Vagina (tissue), 2 donors: Measurements from ENCODE around the gene MARCKS. TPM values are rescaled to one million over a fixed set of nuclear protein-coding genes. Genes with fewer than 3 reads are reported as not detected.

Experiments used
- DNase-seq, 2 donors: peaks; one replicate each; pipeline ENCODE4 v3.0.0-alpha.2; 2017; ENCODE audit errors: extremely low spot score in 2 of 2
- H3K27ac ChIP-seq: fragments of 200-600 bp; sonication (generic); one replicate; pipeline ENCODE4 v1.5.1; 2019
- H3K27me3 ChIP-seq: fragments of 200-600 bp; sonication (generic); one replicate; pipeline ENCODE4 v1.5.1; 2019
- H3K36me3 ChIP-seq, 2 donors: fragments of 200-600 bp; sonication (generic); one replicate each; pipeline ENCODE4 v1.5.1; 2017 to 2019
- H3K4me1 ChIP-seq: fragments of 200-600 bp; sonication (generic); one replicate; pipeline ENCODE4 v1.5.1; 2019
- H3K4me3 ChIP-seq, 2 donors: fragments of 200-600 bp; sonication (generic); 1 replicate in 1 of 2; 2 replicates in 1 of 2; pipeline ENCODE4 v1.5.1; 2016 to 2019
- H3K9me3 ChIP-seq: fragments of 200-600 bp; sonication (generic); one replicate; pipeline ENCODE4 v1.5.1; 2019
- CTCF ChIP-seq, 3 experiments: fragments of 450-650 bp in 2 of 3; fragments of 200-600 bp in 1 of 3; sonication (generic) in 1 of 3; IDR thresholded peaks; one replicate each; pipeline ENCODE4 v1.5.1; 2017 to 2019; ENCODE audit warnings: antibody characterized with exemption in 3 of 3, mild to moderate bottlenecking in 2 of 3, moderate library complexity in 2 of 3
- POLR2A ChIP-seq, 2 donors: fragments of 450-650 bp; IDR thresholded peaks; one replicate each; pipeline ENCODE4 v1.6.1; 2017; ENCODE audit warnings: antibody characterized with exemption in 2 of 2, mild to moderate bottlenecking in 2 of 2, moderate library complexity in 2 of 2
- POLR2AphosphoS5 ChIP-seq, 2 donors: sonication (generic); formaldehyde crosslinking; IDR thresholded peaks; one replicate each; pipeline ENCODE4 v1.9.0; 2017; ENCODE audit warnings: antibody characterized with exemption in 2 of 2, mild to moderate bottlenecking in 2 of 2, low read depth in 1 of 2; ENCODE audit not compliant: insufficient read depth in 1 of 2
- intact Hi-C: fragments of 100-400 bp; cut with DNase I; formaldehyde crosslinking; loops from one replicate; pipeline ENCODE4 v1.15.1; 2023
- total RNA-seq: library from RNA; depleted of rRNA; stranded (reverse); fragments of >200 nt; gene quantifications from one replicate; pipeline ENCODE4 v1.2.3, GENCODE V29; 2016

The MARCKS gene
- total RNA-seq, 1 donor from 2014 or later, result 46.4 TPM

GRCh38 chr6:113859349-113860180, 2.4 kb downstream of the MARCKS start:
- peak overlapping the region; percentile 72 to 79 for H3K4me3 ChIP-seq
- H3K27me3 ChIP-seq, result no peaks in the 10 kb centered on the region
- peak overlapping the region; percentile 96 for H3K27ac ChIP-seq
- intact Hi-C loops, result no loop called here
- peaks cover 20% of the 10 kb centered on the region for H3K4me1 ChIP-seq
- DNase-seq, result no peak
- TF ChIP-seq POLR2A (IDR thresholded peaks at IDR 0.05), result no peak
- peak in 1 of 2 donors; percentile 46 for TF ChIP-seq POLR2AphosphoS5 (IDR thresholded peaks at IDR 0.05; ENCODE audit: insufficient read depth in 1 of 2, low read depth in 1 of 2)
- no peak for TF ChIP-seq CTCF (IDR thresholded peaks at IDR 0.05)
- no peaks in the 10 kb centered on the region for H3K9me3 ChIP-seq
- H3K36me3 ChIP-seq, result no peaks in the 10 kb centered on the region

DNA sequence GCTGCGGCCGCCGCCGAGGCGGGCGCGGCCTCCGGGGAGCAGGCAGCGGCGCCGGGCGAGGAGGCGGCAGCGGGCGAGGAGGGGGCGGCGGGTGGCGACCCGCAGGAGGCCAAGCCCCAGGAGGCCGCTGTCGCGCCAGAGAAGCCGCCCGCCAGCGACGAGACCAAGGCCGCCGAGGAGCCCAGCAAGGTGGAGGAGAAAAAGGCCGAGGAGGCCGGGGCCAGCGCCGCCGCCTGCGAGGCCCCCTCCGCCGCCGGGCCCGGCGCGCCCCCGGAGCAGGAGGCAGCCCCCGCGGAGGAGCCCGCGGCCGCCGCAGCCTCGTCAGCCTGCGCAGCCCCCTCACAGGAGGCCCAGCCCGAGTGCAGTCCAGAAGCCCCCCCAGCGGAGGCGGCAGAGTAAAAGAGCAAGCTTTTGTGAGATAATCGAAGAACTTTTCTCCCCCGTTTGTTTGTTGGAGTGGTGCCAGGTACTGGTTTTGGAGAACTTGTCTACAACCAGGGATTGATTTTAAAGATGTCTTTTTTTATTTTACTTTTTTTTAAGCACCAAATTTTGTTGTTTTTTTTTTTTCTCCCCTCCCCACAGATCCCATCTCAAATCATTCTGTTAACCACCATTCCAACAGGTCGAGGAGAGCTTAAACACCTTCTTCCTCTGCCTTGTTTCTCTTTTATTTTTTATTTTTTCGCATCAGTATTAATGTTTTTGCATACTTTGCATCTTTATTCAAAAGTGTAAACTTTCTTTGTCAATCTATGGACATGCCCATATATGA, 3.2 kb downstream of the MARCKS start:
- peak overlapping the region; percentile 96 for H3K27ac ChIP-seq
- no peak for DNase-seq
- no peaks in the 10 kb centered on the region for H3K27me3 ChIP-seq
- H3K36me3 ChIP-seq, result no peaks in the 10 kb centered on the region
- intact Hi-C loops, result no loop called here
- H3K4me1 ChIP-seq, result peaks cover 20% of the 10 kb centered on the region
- TF ChIP-seq POLR2AphosphoS5 (IDR thresholded peaks at IDR 0.05; ENCODE audit: insufficient read depth in 1 of 2, low read depth in 1 of 2), result no peak
- TF ChIP-seq CTCF (IDR thresholded peaks at IDR 0.05), result no peak
- no peak for TF ChIP-seq POLR2A (IDR thresholded peaks at IDR 0.05)
- no peaks in the 10 kb centered on the region for H3K9me3 ChIP-seq
- peak overlapping the region; percentile 72 to 79 for H3K4me3 ChIP-seq

GRCh38 chr6:113862112-113862511, 5.0 kb downstream of the MARCKS start:
- peak overlapping the region; percentile 43 for H3K27ac ChIP-seq

GRCh38 chr6:113870917-113871316, 13.8 kb downstream of the MARCKS start:
- Histone ChIP-seq H3K9me3 (no peaks in the 10 kb centered on the region), H3K4me3 (no peak overlapping the region), H3K4me1 (no peaks in the 10 kb centered on the region), H3K27ac (no peak overlapping the region), H3K36me3 (no peaks in the 10 kb centered on the region), H3K27me3 (no peaks in the 10 kb centered on the region)
- TF ChIP-seq CTCF (IDR thresholded peaks at IDR 0.05) (no peak), POLR2A (IDR thresholded peaks at IDR 0.05) (no peak), POLR2AphosphoS5 (IDR thresholded peaks at IDR 0.05; ENCODE audit: insufficient read depth in 1 of 2, low read depth in 1 of 2) (no peak)
- DNase-seq, result no peak
- intact Hi-C loops, result no loop called here

More at GRCh38 chr6:113862112-113862511, 5.0 kb downstream of the MARCKS start:
- DNase-seq, result no peak
- Histone ChIP-seq H3K9me3 (no peaks in the 10 kb centered on the region), H3K36me3 (no peaks in the 10 kb centered on the region), H3K27me3 (no peaks in the 10 kb centered on the region), H3K4me1 (peaks cover 20% of the 10 kb centered on the region), H3K4me3 (no peak overlapping the region)
- TF ChIP-seq CTCF (IDR thresholded peaks at IDR 0.05), result no peak
- intact Hi-C loops, result no loop called here

GRCh38 chr6:113871975-113872374, 14.8 kb downstream of the MARCKS start:
- TF ChIP-seq POLR2AphosphoS5 (IDR thresholded peaks at IDR 0.05; ENCODE audit: insufficient read depth in 1 of 2, low read depth in 1 of 2) (no peak), POLR2A (IDR thresholded peaks at IDR 0.05) (no peak), CTCF (IDR thresholded peaks at IDR 0.05) (no peak)
- no peak for DNase-seq
- Histone ChIP-seq H3K4me1 (no peaks in the 10 kb centered on the region), H3K27ac (no peak overlapping the region), H3K36me3 (no peaks in the 10 kb centered on the region), H3K27me3 (no peaks in the 10 kb centered on the region), H3K4me3 (no peak overlapping the region), H3K9me3 (no peaks in the 10 kb centered on the region)
- intact Hi-C loops, result no loop called here
